GM21576 (cell line): ENCODE measurements around the gene CDH4.

Experiments used
- ATAC-seq: cut with Tn5 transposase; IDR thresholded peaks from one replicate; pipeline ENCODE4 v1.9.1; 2021; ENCODE audit warnings: mild to moderate bottlenecking, moderate library complexity; ENCODE audit not compliant: unreplicated experiment

CDH4 gene

DNA sequence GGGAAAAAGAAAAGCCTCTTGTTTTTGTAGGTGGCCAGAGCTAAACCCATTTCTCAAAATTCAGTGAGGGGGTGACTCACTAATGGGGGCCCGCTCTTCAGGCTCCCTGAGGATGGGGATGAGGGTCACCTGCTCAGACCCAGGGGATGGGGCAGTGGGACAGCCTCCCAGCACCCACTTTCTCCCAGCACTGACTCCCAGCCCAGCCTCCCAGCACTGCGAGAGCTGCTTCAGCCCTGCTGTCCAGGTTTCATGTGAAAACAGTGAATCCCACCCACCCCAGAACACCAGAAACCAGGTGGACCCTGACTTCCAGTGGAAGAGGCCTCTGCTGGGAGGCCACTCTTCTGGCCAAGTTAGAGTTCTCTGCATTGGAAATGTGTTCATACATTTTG is 362.6 kb downstream of the CDH4 start:
- no peak for ATAC-seq

DNA sequence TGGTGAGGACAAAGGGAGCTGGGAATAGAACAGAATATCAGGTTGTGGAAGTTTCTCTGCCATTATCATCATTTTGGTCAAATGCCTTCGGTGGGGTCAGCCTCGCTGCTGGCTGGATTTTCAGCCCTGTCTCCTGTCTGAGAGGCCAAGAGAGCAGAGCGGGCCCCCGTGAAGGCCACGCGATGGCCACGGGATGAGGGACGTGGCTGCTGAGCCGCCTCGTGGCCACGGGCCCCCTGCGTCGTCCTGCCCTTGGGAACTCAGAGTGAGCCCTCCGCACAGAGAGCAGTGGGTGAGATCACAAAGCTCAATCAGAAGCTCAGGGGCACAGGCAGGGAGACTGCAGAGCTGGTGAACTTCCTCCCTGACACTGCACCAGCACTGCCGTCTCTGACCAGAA is 363.7 kb downstream of the CDH4 start:
- ATAC-seq, result no peak

DNA sequence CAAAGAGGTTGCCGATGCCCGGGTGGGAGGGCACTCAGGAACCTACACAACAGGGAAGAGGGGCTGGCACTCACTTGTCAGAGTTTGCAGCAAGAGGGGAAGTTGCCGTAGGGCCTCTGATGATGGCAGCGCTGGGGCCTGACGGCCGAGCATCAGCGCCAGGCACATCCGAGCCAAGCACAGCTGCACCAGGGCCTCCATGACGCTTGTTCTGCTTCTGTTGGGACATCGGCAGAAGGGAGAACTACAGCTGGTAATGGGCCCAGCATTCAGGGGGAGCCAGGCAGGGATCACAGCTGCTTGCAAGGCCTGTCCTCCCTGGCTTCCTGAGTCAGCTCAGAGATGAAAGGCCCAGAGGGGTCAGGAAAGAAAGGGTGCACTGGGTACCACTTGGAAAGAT is 367.7 kb downstream of the CDH4 start:
- no peak for ATAC-seq

DNA sequence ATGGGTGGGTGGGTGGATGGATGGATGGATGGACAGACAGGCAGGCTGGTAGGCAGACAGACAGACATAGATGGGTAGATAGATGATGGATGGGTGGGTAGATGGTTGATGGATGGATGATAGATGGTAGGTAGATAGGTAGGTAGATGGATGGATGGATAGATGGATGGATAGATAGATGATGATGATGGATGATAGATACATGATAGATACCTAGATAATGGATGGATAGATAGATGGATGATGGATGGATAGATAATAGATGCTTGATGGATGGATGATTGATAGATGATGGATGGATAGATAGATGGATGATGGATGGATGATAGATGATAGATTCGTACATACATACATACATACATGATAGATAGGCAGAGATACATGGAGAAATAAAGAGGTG is 368.1 kb downstream of the CDH4 start:
- ATAC-seq, result no peak

DNA sequence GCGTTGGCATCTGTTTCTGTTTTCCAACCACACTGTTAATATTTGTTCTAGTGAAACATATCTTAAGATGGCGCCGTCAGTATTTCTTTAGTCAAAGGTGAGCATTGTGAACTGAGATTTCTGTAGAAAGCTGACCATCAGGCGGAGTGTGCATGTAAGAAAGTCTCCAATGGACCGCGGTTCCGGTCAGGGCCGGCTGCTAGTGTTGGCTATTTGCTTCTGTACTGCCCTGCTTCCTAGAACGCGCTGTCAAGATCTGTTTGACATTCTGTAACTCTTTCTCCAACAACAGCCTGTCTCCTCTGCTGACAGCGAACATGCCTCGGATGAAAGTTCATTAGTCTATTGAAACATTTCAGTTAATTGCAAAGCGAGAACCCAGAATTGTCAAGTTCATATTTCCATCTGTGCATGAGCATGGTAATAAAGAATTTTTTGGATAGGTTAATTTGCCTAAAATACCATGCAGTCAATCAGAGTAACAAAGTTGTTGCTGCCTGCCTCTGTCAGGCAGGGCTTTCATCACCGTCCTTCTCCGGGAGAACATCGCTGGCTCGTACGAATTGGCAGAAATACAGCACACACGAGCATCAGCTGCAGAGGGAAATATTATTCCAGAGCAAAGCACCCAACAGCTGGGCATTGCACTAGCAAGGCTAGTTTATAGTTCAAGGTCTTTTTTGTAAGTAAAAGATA is 369.1 kb downstream of the CDH4 start:
- no peak for ATAC-seq

DNA sequence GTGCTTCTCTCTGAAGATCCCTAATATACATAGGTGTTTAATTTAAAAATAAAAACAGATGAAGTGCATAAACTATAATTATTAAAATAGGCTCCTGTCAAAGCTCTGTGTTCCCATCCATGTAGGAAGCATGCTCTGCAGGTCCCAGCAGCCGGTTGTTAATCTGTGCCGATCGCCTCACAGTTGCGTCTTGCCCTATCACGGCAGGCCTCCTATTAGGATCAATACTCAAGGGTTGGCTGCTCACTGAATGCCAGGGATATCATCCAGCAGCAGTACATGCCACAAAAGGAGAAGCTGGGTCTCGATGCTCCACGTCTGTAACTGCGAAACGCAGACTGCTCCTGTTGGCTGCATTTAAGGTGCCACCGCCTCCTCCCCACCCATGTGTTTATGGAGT is 369.8 kb downstream of the CDH4 start:
- ATAC-seq, result no peak

DNA sequence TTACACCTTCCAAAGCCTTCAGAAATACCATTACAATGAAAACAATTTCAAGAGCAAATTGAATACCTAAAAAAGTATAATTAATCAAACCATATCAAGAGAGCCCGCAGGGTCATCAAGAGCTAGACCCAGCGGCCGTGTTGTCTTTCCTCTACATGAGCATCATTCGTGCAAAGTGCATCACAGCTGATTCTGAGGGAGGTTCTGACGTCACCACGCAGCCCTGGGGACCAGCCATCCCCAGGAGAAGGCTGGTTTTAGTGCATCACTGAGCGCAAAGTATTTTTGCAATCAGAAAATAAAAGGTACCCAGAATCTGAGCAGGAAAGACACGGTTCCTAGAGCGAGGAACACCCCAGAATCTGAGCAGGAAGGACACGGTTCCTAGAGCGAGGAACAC is 371.4 kb downstream of the CDH4 start:
- no peak for ATAC-seq

DNA sequence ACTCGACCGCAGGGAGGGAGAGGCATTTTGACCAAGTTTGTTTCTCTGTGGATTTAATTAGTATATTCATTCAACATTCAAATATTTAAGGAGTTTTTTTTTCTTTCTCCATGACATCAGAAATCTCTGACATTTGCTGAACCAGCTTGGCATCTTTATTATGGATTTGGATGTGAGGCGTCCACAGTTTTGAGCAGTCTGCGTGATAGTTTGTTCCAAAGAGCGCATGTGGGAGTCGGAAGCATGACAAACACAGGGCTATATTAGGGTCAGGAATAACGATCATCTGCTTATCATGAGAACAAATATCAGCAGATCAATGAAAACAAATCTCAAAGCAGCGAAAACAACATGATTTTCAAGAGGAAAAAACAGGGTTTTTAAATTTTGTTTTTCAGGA is 373.2 kb downstream of the CDH4 start:
- no peak for ATAC-seq

DNA sequence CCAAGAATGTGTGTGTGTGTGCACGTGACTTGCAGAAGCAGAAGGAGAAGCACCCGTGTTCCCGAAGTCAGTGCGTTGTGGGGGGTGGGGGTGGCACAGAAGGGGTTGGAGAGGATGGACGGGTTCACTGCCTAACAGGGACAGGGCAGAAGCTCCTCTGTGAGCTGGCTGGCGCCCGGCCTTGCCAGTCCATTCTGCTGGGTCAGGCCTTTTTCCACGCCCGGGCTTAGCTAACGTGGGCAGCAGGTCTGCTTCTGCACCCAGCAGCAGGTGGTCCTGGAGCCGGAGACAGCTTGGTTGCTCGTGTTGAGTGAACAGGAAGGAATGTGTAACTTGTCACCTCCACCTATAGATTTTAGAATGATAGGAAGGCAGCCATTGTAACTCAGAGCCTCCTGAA is 374.4 kb downstream of the CDH4 start:
- no peak for ATAC-seq

DNA sequence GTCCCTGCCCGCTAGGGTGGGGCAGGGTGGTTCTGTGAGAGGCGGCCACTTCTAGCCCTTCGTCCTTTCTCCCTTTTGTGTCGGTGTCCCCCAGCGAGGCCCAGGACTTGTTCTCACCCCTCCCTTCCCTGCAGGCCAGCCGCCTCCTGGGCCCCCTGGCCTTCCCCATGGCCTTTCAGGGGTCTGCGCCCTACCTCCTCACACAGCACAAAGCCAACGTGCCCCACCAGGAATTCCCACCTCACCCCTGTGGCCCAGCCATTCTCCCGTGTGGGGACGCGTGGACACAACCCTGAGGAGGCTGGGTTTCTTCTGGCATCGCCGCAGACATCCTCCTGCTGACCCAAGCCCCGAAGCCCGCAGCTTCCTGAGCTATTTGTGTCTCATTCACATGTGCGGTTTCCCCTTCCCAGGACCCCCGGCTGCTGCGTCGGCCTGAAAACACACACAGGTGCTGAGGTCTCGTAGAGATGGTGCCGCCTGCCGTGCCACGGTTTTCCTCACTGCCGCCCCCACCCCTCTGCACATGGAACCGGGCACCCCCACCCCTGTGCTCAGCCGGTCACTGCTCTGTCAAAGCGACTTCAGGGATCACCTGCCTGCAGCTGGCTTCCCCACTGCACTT is 375.8 kb downstream of the CDH4 start:
- no peak for ATAC-seq

DNA sequence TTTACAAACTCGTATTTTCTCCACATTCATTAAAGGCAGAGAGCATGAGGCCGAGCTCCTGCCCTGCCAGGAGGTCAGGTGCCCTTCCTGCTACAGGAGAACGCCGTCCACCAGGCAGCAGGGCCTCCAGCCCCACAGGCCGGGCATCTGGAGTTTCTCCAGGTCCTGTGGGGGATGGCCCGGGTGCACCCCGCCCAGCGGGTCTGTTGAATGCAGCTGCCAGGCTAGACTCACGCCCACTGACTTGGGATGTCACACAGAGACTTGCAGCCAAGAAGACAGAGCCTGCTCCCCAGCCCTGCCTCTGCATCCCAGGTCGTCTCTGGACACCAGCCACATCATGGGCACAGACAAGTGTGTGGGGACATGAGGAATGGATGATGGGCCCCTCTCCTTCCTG is 376.4 kb downstream of the CDH4 start:
- no peak for ATAC-seq

DNA sequence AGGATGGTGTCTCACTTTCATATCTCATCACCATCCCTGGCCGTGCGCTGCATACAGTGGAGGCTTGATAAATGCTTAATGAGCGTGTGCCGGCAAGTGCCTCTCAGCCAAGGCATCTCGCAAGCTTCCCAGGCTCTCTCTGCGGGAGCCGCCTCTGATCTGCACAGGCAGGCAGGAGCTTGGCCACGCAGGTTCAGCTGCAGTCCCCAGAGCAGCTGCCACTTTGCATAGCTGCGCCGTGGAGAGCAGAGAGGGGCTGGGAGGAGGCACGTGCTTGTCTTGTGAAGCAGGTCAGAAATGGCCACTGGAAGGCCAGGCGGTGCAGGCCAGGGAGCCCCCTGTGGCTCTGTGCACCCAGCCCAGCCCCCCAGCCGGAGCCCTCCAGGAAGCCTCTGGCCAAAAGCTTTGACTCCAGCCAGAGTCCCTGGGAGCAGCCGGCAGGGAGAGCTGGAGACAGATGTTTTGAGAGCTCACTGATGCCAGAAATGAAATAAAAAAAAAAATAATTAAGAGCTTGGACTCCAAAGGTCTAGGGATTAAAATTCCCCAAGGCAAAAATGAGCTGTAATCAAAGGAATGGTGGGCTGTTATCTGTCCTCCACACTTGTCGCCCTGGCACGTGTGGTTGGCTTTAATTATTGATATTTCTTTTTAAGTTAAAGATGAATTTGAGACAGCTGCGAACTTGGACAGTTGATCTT is 377.0 kb downstream of the CDH4 start:
- ATAC-seq, result no peak

DNA sequence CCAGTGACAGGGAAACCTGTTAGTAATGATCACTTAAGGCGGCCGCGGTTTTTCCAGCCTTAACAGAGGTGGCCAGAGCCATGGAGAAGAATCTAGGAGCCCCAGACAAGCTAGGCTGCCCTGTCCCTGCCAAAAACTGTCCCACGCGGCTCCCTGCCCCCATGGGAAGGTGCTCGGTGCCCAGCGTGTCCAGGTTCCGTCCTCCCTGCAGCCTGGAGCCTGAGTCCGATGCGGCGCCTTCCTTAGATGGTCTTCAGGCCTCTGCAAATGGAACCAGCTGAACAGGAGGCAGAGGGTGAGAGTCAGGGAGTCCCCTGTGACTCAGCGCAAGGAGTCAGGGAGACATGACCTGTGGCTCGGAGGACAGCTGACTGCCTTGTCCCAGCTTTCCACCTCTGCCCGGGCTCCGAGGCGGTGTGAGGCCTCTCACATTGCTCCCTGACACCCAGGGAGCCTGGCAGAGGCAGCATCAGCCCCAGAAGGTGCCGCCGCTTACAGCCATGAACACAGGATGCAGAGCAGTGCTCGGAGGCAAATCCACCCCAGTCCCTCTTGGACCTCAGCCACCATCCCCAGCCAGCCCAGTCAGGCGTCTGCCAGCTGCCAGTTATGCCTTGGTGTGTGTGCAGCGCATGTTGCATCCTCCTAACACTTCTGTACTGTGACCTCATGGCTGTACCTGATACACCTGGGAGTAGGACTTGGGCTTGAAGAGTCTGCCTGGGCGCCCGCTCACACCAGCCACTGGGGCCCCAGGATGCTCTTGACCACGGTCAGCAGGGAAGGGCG is 377.7 kb downstream of the CDH4 start:
- no peak for ATAC-seq

DNA sequence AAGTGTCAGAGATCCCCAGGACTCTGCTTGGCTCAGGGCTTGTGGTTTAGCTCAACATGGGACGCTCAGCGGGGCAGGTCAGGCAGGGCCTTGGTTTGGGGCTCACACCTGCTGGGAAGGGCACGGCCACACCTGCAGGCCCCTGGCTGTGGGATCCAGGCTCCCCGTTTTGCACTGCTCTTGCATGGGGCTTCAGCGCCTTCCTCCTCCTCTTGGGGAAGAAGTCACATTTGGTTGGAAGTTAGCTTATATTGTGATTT is 378.3 kb downstream of the CDH4 start:
- ATAC-seq, result no peak

DNA sequence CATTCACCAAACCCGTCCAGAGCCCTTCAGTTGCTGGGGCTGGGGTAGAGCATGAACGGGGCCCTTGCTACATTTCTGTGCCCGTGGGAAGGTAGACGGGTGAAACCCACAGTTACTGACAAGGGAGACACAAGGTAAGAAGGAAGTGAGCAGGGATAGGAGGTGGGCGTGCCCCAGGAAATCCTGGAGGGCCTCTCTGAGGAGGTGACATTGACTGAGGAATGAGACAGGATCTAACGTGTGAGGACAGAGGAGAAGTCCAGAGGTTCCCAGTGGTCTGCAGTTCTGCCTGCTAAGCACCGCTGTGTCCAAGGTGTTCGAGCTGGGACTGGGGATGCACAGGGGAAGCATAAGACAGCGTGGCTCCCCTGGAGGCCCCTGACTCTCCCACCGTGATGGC is 378.8 kb downstream of the CDH4 start:
- ATAC-seq, result no peak

DNA sequence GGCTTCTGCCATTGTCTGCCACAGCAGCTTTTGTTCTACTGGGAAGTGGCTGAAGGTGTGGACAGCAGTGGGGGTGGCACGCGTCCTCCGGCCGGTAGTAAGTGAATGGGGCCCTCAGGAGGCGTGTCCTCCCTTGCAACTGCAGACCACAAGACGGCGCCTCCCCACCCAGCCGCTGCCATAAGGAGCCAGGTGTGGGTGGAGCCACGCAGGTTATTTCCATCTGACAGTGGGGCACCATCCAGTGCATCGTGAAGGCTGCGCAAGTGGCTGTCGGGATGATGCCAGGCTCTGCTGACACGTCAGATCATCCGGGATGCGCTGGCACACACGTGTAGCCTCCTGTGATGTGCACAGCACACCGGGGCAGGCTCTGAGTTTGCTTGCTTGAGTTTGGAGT is 379.7 kb downstream of the CDH4 start:
- no peak for ATAC-seq

DNA sequence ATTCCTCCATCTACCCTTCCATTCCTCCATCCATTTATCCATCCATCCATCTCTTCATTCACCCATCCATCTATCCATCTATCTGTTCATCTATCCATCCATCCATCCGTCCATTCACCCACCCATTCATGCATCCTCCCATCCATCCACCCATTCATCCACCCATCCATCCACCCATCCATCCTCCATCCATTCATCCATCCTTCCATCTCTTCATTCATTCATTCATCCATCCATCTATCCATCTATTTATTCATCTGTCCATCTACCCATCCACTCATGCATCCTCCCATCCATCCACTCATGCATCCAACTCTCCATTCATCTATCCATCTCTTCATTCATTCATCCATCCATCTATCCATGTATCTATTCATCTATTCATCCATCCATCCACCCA is 380.9 kb downstream of the CDH4 start:
- ATAC-seq, result no peak

DNA sequence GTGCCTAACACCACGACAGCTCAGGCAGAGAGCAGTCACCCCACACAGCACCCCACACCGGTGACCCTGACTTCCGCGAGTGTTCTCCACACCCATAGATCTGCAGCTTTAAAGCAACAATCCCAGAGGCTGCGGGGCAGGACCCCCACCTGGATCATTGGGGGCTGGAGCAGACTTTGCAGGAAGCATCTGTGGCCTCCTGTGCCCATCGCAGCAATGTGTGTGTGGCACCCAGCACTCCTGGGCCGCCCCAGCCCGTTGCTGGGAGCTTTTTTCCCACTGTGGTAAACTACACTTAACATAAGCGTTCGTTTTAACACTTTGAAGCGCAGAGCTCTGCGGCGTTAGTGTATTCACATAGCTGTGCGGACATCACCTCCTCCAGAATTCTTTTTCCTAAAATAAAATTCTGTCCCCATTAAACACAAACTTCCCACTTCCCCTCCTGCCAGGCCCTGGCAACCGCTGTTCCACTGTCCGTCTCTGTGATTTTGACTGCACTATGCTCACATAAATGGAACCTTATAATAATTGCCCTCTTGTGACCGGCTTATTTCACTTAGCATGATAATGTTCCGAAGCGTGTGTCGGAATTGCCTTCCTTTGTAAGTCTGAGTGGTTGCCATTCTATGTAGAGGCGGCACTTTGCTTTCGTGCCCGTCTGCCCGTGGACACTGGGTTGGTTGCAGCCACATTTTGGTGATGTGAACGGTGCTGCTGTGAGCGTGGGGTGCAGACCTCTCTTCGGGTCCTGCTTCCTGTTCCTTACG is 382.5 kb downstream of the CDH4 start:
- no peak for ATAC-seq

DNA sequence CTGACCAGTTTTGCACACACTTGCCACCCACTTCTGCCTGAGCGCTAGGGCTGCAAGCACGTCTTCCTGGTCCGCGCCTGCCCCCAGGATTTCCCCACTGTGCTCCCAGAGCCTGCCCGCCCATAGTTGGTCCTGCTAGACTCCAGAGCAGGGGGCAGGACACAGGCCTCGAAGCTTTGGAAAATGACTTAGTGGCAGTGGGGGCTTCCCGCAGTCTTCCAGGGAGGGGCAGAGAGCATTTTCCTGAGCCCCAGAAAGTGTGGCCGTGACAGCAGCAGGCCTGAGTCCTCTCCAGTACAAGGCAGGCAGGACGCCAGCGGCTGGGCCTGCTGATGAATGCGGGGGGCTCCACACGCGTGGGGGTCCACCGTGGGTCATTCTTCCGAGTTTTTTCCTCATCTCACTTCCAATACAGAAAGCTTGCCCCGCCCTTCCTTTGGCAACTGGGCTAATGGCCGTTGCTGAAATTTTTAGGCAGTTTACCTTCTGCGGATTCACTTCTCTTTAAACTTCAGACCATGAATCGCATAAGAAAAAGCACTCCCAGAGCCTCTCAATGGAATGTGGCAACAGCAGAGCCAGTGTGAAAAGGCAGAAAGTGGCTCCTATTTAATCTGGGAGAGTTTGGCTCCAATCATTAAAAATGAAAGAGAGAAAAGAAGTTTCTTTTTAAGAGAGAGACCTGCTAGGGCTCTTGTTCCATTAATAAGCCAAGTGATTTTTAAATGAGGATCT is 383.8 kb downstream of the CDH4 start:
- no peak for ATAC-seq

DNA sequence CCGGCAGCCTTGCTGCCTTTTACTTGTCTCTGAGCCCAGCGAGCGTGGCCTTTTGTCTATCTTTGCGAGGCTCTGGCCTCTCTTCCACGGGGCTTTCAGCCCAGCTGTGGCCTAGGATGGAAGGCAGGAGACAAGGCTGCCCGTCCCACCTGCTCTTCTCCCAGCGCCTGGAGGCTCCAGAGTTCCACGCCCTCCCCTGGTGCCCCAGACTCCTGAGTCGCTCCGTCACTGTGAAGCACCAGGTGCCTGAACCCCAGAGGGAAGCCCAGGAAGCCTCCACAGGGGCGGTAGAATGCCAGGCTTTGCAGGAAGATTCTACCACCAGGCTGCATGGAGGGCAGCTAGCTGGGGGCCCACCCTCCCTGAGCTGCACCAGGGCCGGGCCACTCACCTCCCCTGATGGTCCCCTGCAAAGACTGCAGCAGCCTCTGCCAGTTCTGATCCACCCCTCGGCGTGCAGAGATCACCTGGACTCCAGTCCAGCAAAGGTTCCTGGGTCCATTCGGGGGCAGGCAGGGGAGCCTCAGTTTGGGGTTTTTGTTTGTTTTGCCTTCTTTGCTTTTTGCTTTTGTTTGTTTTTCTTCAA is 384.6 kb downstream of the CDH4 start:
- no peak for ATAC-seq
